Measurements from ENCODE around the gene CP. TPM values are rescaled to one million over a fixed set of nuclear protein-coding genes. Genes with fewer than 3 reads are reported as not detected.

Gene CP
- total RNA-seq, 1 experiment from 2014 or later: 6.8 TPM

GRCh38 chr3:149217347-149217746, 4.3 kb downstream of the CP start:
- Mint-ChIP-seq H3K4me3 (ENCODE audit: unreplicated experiment) (no peak overlapping the region), H3K9me3 (ENCODE audit: unreplicated experiment) (no peaks in the 10 kb centered on the region), H3K4me1 (ENCODE audit: low read depth, unreplicated experiment) (peaks cover 32% of the 10 kb centered on the region), H3K36me3 (ENCODE audit: insufficient read depth, unreplicated experiment) (no peaks in the 10 kb centered on the region), H3K27ac (ENCODE audit: unreplicated experiment) (no peak overlapping the region), H3K27me3 (ENCODE audit: insufficient read depth, unreplicated experiment) (no peaks in the 10 kb centered on the region)
- intact Hi-C loops (cut with micrococcal nuclease; ENCODE audit: unreplicated experiment): no loop called here
- TF ChIP-seq CTCF (IDR thresholded peaks at IDR 0.05; ENCODE audit: insufficient read depth in 1 of 2, low read depth in 1 of 2, low read length in 1 of 2, severe bottlenecking in 1 of 2, unreplicated experiment in 1 of 2): no peak
- Histone ChIP-seq H3K9me3 (no peaks in the 10 kb centered on the region), H3K36me3 (ENCODE audit: control insufficient read depth, insufficient read depth, low read length) (no peaks in the 10 kb centered on the region), H3K4me1 (peaks cover 57% of the 10 kb centered on the region), H3K4me3 (ENCODE audit: low read depth, low read length) (no peak overlapping the region), H3K27me3 (replicated peaks; ENCODE audit: control insufficient read depth, insufficient read depth, low read length) (no peaks in the 10 kb centered on the region)
- ChIA-PET POLR2A (no interaction called here), CTCF (no interaction called here)
- BruUV-seq (replicated peaks): no TSS peak
- no peak for DNase-seq

- no peaks in the 10 kb centered on the region for H3K36me3 ChIP-seq (ENCODE audit: control insufficient read depth, insufficient read depth, low read length)
- POLR2A ChIA-PET: no interaction called here
- intact Hi-C loops (cut with micrococcal nuclease; ENCODE audit: unreplicated experiment): no loop called here
- no peaks in the 10 kb centered on the region for H3K27me3 ChIP-seq (replicated peaks; ENCODE audit: control insufficient read depth, insufficient read depth, low read length)
- no peak for DNase-seq
- Mint-ChIP-seq H3K4me3 (ENCODE audit: unreplicated experiment) (no peak overlapping the region), H3K27me3 (ENCODE audit: insufficient read depth, unreplicated experiment) (no peaks in the 10 kb centered on the region), H3K36me3 (ENCODE audit: insufficient read depth, unreplicated experiment) (no peaks in the 10 kb centered on the region), H3K9me3 (ENCODE audit: unreplicated experiment) (no peaks in the 10 kb centered on the region), H3K27ac (ENCODE audit: unreplicated experiment) (no peak overlapping the region), H3K4me1 (ENCODE audit: low read depth, unreplicated experiment) (peaks cover 30% of the 10 kb centered on the region)
- BruUV-seq (replicated peaks): no TSS peak
- H3K4me3 ChIP-seq (ENCODE audit: low read depth, low read length): no peak overlapping the region
- TF ChIP-seq CTCF (IDR thresholded peaks at IDR 0.05; ENCODE audit: insufficient read depth in 1 of 2, low read depth in 1 of 2, low read length in 1 of 2, severe bottlenecking in 1 of 2, unreplicated experiment in 1 of 2): no peak
- H3K4me1 ChIP-seq: peaks cover 57% of the 10 kb centered on the region
- CTCF ChIA-PET: interaction anchor here (1.0 kb wide), 1 partner anchor 84 kb away, joined by 3 read pairs; no protein-coding TSS in a partner anchor
- no peaks in the 10 kb centered on the region; the same call in 1 of the 2 replicates for H3K9me3 ChIP-seq
These were observed 5.3 kb downstream of the CP start for GRCh38 chr3:149216193-149216869.

GRCh38 chr3:149215515-149215914, 6.1 kb downstream of the CP start:
- H3K4me3 Mint-ChIP-seq (ENCODE audit: unreplicated experiment): no peak overlapping the region
- POLR2A ChIA-PET: no interaction called here
- no TSS peak for BruUV-seq (replicated peaks)
- Histone ChIP-seq H3K9me3 (no peaks in the 10 kb centered on the region; the same call in 1 of the 2 replicates), H3K36me3 (ENCODE audit: control insufficient read depth, insufficient read depth, low read length) (no peaks in the 10 kb centered on the region), H3K27me3 (replicated peaks; ENCODE audit: control insufficient read depth, insufficient read depth, low read length) (no peaks in the 10 kb centered on the region), H3K4me3 (ENCODE audit: low read depth, low read length) (no peak overlapping the region), H3K4me1 (peaks cover 60% of the 10 kb centered on the region)
- no peak for DNase-seq
- H3K4me1 Mint-ChIP-seq (ENCODE audit: low read depth, unreplicated experiment): peaks cover 31% of the 10 kb centered on the region
- CTCF ChIA-PET: no interaction called here
- H3K27ac Mint-ChIP-seq (ENCODE audit: unreplicated experiment): no peak overlapping the region
- H3K9me3 Mint-ChIP-seq (ENCODE audit: unreplicated experiment): no peaks in the 10 kb centered on the region
- TF ChIP-seq CTCF (IDR thresholded peaks at IDR 0.05; ENCODE audit: insufficient read depth in 1 of 2, low read depth in 1 of 2, low read length in 1 of 2, severe bottlenecking in 1 of 2, unreplicated experiment in 1 of 2): no peak
- intact Hi-C loops (cut with micrococcal nuclease; ENCODE audit: unreplicated experiment): loop anchor here (2.0 kb wide), 1 partner anchor 57 kb away; no protein-coding TSS in a partner anchor
- H3K36me3 Mint-ChIP-seq (ENCODE audit: insufficient read depth, unreplicated experiment): no peaks in the 10 kb centered on the region
- H3K27me3 Mint-ChIP-seq (ENCODE audit: insufficient read depth, unreplicated experiment): no peaks in the 10 kb centered on the region
